IPS-20b (cell line): ENCODE data around the gene SH2D5.
A peak's percentile ranks its signal among the peaks of the same experiment; 100 is the strongest.
"Not testable (repeated sequence)": the region's sequence is repeated elsewhere in the genome, so short reads cannot be mapped to it uniquely, and the experiment has no call there.

Source experiments
- H3K27ac ChIP-seq: one replicate; pipeline ENCODE4 v1.5.1; 2013; ENCODE audit warnings: low read length
- H3K27me3 ChIP-seq: 2 replicates; pipeline ENCODE4 v1.6.1; 2013; ENCODE audit warnings: mild to moderate bottlenecking, low read length, inconsistent platforms; ENCODE audit not compliant: insufficient read depth
- H3K36me3 ChIP-seq: 2 replicates; pipeline ENCODE4 v1.6.1; 2013; ENCODE audit warnings: low read depth, mild to moderate bottlenecking, inconsistent platforms, low read length, moderate library complexity; ENCODE audit not compliant: insufficient read depth
- H3K4me1 ChIP-seq: 2 replicates; pipeline ENCODE4 v1.6.1; 2013; ENCODE audit warnings: mild to moderate bottlenecking, control low read depth, inconsistent platforms, low read length, moderate library complexity; ENCODE audit not compliant: insufficient read depth
- H3K4me3 ChIP-seq: 2 replicates; pipeline ENCODE4 v1.5.1; 2013; ENCODE audit warnings: mild to moderate bottlenecking, low read length, inconsistent platforms
- H3K9ac ChIP-seq: 2 replicates; pipeline ENCODE4 v1.6.1; 2013; ENCODE audit warnings: low read depth, mild to moderate bottlenecking, inconsistent platforms, low read length, moderate library complexity
- H3K9me3 ChIP-seq: 2 replicates; pipeline ENCODE4 v1.6.1; 2013; ENCODE audit warnings: mild to moderate bottlenecking, low read depth, low read length, inconsistent platforms; ENCODE audit not compliant: insufficient read depth

The SH2D5 gene

DNA sequence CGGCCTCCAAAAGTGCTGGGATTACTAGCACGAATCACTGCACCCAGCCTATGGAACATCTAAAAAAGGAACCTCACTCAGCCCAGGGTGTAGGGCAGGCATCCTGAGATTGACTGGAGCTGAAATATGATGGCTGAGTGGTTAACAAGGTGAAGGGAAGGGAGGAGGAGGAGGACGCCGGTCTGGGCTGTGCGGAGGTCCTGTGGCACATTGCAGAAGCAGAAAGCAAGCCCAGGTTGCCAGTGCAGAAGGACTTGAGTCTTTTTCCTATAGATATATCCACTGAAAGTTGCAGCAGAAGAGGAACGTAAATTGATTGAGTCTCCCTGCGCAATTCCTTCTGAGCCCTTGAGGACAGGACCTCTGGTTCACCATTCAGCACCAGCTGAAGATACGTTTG, 13.2 kb downstream of the SH2D5 start:
- no peaks in the 10 kb centered on the region for H3K9me3 ChIP-seq
- H3K27ac ChIP-seq = no peak overlapping the region
- no peaks in the 10 kb centered on the region for H3K36me3 ChIP-seq
- no peak overlapping the region for H3K9ac ChIP-seq
- H3K4me1 ChIP-seq = no peaks in the 10 kb centered on the region; the same call in 1 of the 2 replicates
- H3K4me3 ChIP-seq = no peak overlapping the region
- peaks cover 36% of the 10 kb centered on the region for H3K27me3 ChIP-seq

DNA sequence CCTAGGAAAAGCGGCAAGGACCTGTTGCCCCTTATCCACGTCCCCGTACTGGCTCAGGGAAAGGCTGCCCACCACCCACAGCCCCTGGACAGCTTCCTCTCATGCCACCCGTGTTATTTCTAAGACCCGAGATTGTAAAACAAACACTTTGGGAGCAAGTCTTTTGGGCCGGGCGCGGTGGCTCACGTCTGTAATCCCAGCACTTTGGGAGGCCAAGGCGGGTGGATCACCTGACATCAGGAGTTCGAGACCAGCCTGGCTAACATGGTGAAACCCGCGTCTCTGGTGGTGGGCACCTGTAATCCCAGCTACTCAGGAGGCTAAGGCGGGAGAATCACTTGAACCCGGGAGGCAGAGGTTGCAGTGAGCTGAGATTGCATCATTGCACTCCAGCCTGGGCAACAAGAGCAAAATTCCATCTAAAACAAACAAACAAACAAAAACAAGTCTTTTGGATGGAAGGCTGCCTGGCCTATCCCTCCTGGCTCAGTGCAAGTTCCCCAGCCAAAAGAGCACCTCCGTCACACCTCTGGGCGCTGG, 14.1 kb downstream of the SH2D5 start:
- H3K27me3 ChIP-seq = peaks cover 36% of the 10 kb centered on the region
- H3K9ac ChIP-seq = peak overlapping the region; percentile 27; the same call in 1 of the 2 replicates
- peak overlapping the region; percentile 66 for H3K4me3 ChIP-seq

GRCh38 chr1:20717452-20718342, 14.8 kb downstream of the SH2D5 start, which contains the start of gene KIF17:
Gene KIF17 (minus strand): TSS chr1:20718007. CDS start chr1:20717706, 301 bp downstream.
- H3K4me1 ChIP-seq = no peaks in the 10 kb centered on the region; the same call in 1 of the 2 replicates
- H3K9me3 ChIP-seq = no peaks in the 10 kb centered on the region
- peak within 1 kb of the TSS; percentile 66 for H3K4me3 ChIP-seq
- H3K27ac ChIP-seq = no peak within 1 kb of the TSS
- no peaks in the 10 kb centered on the region for H3K36me3 ChIP-seq
- peaks cover 36% of the 10 kb centered on the region for H3K27me3 ChIP-seq
- H3K9ac ChIP-seq = peak within 1 kb of the TSS; percentile 27; the same call in 1 of the 2 replicates

More for the DNA sequence above, 14.1 kb downstream of the SH2D5 start:
- H3K9me3 ChIP-seq, H3K4me1 ChIP-seq, H3K36me3 ChIP-seq, H3K27ac ChIP-seq: not testable (repeated sequence)

- H3K27ac ChIP-seq = no peak overlapping the region
These were observed 16.3 kb downstream of the SH2D5 start for GRCh38 chr1:20716232-20716631.

GRCh38 chr1:20715406-20715805, 17.1 kb downstream of the SH2D5 start:
- Histone ChIP-seq H3K36me3 (no peaks in the 10 kb centered on the region), H3K9ac (no peak overlapping the region), H3K4me1 (no peaks in the 10 kb centered on the region), H3K9me3 (no peaks in the 10 kb centered on the region), H3K4me3 (no peak overlapping the region), H3K27me3 (peaks cover 36% of the 10 kb centered on the region), H3K27ac (no peak overlapping the region)

More at GRCh38 chr1:20716232-20716631, 16.3 kb downstream of the SH2D5 start:
- peaks cover 36% of the 10 kb centered on the region for H3K27me3 ChIP-seq
- no peaks in the 10 kb centered on the region for H3K9me3 ChIP-seq
- H3K36me3 ChIP-seq = no peaks in the 10 kb centered on the region
- H3K4me1 ChIP-seq = no peaks in the 10 kb centered on the region
- H3K9ac ChIP-seq = no peak overlapping the region
- H3K4me3 ChIP-seq = 0 out of 2 replicates have a peak overlapping the region, but pooled peaks have one; percentile 51

DNA sequence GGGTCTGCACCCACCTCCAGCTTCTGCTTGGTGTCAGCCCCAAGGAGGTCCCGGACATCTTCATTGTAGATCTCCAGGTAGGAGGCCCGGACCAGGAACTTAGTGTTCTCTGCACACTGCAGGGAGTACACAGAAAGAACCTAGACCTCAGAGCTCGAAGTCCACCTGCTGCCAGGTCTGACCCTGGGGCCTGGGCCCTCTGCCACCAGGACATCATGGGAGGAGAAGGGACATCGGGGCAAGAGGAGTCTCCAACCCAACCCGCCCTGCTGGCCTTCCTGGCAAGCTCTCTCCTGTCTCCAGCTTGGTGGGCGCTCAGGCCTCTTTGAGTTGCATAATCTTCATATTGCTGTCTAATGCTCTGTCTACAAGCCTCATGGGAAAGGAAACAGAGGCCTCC, 19.1 kb downstream of the SH2D5 start:
- peaks cover 17% of the 10 kb centered on the region for H3K27me3 ChIP-seq
- no peak overlapping the region for H3K27ac ChIP-seq
- H3K4me1 ChIP-seq = no peaks in the 10 kb centered on the region
- no peaks in the 10 kb centered on the region for H3K9me3 ChIP-seq
- no peak overlapping the region for H3K9ac ChIP-seq
- no peaks in the 10 kb centered on the region for H3K36me3 ChIP-seq
- no peak overlapping the region for H3K4me3 ChIP-seq

DNA sequence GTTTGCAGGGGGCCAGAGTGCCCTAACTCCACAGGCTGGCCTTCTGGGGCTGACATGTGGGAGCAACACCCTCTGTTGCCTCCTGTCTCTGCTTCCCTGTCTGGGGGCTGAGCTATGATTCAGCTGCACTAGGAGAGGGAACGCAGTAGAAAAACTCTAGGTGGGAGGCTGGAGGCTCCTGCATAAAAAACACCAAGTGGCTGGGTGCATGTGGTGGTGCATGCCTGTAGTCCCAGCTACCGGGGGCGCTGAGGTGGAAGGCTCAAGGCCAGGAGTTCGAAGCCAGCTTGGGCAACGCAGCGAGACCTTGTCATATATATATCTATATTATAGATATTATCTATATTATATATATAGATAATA, 20.3 kb downstream of the SH2D5 start:
- Histone ChIP-seq H3K9ac (no peak overlapping the region), H3K27ac (no peak overlapping the region), H3K36me3 (no peaks in the 10 kb centered on the region), H3K4me3 (no peak overlapping the region), H3K4me1 (no peaks in the 10 kb centered on the region), H3K27me3 (peaks cover 10% of the 10 kb centered on the region), H3K9me3 (no peaks in the 10 kb centered on the region)

DNA sequence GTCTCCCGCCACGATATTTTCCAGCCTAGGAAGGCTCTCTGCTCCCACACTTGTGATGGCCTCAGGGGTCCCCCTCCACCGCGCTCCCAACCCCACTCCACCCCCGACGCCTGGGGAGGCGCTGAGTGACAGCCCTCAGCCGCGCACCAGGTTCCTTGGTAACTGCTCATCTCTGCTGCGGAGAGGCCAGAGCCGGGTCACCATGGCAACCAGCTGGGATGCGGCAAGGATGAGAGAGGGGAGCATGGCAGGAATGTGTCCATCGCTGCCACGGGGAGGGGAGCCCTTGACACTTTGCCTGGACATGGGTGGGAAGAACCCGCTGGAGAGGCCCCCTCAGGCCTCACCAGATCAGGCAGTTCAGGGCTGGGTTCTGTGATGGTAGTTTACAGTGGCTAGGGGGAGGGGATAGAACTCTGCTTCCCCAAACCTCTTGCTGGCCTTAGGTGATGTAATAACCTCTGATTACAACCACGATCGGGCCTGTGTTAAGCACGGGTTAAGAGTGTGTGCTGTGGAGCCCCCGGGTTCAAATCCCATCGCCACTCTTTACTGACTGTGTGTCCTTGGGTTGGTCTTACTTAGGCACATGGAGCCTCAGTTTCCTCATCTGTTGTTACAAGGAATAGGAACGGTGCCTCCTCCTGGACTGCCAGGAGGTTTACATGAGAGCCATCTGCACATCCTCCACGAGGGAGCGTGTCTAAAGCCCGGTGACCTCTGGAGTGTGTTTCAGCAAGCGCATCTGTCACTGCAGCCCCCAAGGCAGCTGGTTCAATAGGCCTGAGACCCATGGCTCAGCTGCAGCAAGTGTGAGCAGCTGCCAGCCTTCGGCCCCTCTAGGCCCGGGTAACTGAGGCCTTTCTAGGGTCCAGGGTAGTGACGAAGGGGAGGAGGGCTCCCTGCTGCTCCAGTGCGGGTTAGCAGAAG, 21.0 kb downstream of the SH2D5 start:
- Histone ChIP-seq H3K27ac (no peak overlapping the region), H3K4me1 (no peaks in the 10 kb centered on the region), H3K4me3 (no peak overlapping the region), H3K27me3 (peaks cover 4% of the 10 kb centered on the region), H3K9me3 (no peaks in the 10 kb centered on the region), H3K36me3 (no peaks in the 10 kb centered on the region), H3K9ac (no peak overlapping the region)

DNA sequence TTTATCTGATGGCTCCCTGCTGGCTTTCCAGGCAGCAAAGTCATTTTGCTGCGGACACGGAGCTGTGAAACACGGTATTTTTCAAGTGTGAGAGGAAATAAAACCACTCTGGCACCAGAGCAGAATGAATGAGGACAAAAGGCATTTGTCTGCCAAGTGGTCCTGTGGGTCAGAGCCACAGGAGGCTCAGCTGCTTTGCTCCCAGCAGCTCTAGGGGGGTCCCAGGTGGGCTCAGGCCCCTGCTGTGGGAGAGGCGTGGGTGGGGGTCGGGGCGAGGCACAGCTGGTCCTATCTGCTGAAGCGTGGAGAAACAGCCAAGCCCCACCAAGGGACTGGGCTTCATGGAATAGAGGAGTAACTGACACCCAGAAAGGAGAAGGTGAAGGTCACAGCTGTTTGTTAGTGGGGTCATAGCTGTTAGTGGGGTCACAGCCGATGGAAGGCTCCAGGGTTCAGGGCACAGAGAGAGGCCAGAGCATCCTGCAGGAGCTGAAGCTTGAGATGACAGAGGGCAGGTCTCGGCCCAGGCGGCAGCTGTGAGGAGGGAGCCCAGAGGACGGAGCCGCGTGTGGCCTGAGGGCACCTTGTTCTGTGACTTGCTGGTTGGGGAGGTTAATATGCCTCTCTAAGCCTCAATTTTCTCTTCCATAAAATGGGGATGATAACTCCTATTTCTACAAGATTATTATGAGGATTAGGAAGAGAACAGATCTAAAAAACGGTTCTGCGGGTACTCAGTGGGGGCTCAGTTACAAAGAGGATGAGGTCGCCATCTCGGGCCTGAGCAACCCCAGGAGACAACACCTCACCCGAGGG, 21.8 kb downstream of the SH2D5 start:
- H3K9me3 ChIP-seq = no peaks in the 10 kb centered on the region
- H3K36me3 ChIP-seq = no peaks in the 10 kb centered on the region
- H3K27me3 ChIP-seq = no peaks in the 10 kb centered on the region
- no peak overlapping the region for H3K4me3 ChIP-seq
- no peak overlapping the region for H3K9ac ChIP-seq
- no peaks in the 10 kb centered on the region for H3K4me1 ChIP-seq
- no peak overlapping the region for H3K27ac ChIP-seq

DNA sequence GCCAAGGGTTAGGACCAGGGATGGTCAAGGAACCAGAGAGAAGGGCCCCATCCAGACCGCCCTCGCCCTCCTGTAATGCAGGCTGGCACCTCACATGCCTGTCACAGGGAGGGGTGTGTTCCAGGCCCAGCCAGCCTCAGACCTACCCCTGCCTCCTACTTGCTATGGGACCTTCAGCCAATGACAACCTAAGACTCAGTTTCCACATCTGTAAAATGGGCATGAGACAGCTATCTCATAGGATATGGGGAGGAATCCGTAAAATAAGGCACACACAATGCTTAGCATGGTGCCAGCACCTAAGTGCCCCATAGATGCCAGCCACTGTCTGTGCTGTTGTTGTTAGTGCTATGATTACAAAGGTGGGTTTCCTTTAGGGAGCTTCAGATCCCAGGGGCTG, 22.6 kb downstream of the SH2D5 start:
- Histone ChIP-seq H3K27me3 (no peaks in the 10 kb centered on the region), H3K9me3 (no peaks in the 10 kb centered on the region), H3K9ac (no peak overlapping the region), H3K27ac (no peak overlapping the region), H3K4me3 (no peak overlapping the region), H3K36me3 (no peaks in the 10 kb centered on the region), H3K4me1 (no peaks in the 10 kb centered on the region)

- Histone ChIP-seq H3K9me3 (no peaks in the 10 kb centered on the region), H3K27ac (no peak overlapping the region), H3K36me3 (no peaks in the 10 kb centered on the region), H3K4me3 (no peak overlapping the region), H3K9ac (no peak overlapping the region), H3K4me1 (no peaks in the 10 kb centered on the region), H3K27me3 (no peaks in the 10 kb centered on the region)
These were observed 23.6 kb downstream of the SH2D5 start for GRCh38 chr1:20708891-20709290.
